Measurements from ENCODE around the gene SOAT2. TPM values are rescaled to one million over a fixed set of nuclear protein-coding genes. Genes with fewer than 3 reads are reported as not detected.

Gene SOAT2
- total RNA-seq, 2 donors from 2014 or later, result 0.12 TPM; not detected in 1

DNA sequence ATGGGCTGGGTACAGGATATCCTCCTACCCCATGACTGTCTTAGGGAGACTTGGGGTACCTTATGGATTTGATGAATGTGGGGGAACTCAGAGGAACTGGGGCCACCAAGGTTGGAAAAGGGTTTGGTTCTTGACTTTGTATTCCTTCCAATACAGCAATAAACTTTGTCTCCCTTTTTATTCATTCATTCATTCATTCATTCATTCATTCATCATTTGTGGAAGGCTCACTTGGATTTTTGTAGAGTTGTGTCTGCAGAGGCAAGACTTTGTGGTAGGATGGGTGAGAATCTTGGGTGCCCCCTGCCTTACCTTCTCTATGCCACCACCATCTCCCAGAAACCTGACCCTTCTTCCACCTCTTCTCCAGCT lies 21.1 kb downstream of the SOAT2 start:
- Histone ChIP-seq H3K27ac (no peak overlapping the region), H3K4me3 (no peak overlapping the region), H3K27me3 (no peaks in the 10 kb centered on the region), H3K4me1 (no peaks in the 10 kb centered on the region), H3K9me3 (no peaks in the 10 kb centered on the region), H3K36me3 (no peaks in the 10 kb centered on the region), H3K9ac (ENCODE audit: low read depth in 2 of 2, low read length in 2 of 2) (no peak overlapping the region)
- DNase-seq, result no peak
- intact Hi-C loops (cut with DNase I), result no loop called here
- TF ChIP-seq, protein P1, sequence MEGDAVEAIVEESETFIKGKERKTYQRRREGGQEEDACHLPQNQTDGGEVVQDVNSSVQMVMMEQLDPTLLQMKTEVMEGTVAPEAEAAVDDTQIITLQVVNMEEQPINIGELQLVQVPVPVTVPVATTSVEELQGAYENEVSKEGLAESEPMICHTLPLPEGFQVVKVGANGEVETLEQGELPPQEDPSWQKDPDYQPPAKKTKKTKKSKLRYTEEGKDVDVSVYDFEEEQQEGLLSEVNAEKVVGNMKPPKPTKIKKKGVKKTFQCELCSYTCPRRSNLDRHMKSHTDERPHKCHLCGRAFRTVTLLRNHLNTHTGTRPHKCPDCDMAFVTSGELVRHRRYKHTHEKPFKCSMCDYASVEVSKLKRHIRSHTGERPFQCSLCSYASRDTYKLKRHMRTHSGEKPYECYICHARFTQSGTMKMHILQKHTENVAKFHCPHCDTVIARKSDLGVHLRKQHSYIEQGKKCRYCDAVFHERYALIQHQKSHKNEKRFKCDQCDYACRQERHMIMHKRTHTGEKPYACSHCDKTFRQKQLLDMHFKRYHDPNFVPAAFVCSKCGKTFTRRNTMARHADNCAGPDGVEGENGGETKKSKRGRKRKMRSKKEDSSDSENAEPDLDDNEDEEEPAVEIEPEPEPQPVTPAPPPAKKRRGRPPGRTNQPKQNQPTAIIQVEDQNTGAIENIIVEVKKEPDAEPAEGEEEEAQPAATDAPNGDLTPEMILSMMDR (IDR thresholded peaks at IDR 0.05), result no peak

DNA sequence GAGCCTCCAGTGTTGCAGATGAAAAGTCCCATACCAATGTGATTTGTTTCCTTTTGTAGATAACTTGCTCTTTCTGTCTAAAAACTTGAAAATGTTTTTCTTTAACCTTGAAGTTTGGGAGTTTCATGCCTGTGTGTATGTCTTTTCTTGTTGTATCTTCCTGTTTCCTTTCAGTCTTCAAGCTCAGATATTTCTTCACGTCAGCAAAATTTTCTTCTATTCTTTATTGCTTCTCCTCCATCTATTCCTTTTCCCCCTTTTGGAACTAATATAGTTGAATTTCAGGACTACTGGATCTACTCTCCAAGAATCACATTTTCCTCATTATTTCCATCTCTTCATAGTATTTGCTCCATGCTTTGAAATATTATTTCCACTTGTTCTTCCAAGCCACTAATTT lies 23.9 kb downstream of the SOAT2 start:
- TF ChIP-seq, protein P1 (IDR thresholded peaks at IDR 0.05), result no peak
- no peak overlapping the region for H3K9ac ChIP-seq (ENCODE audit: low read depth in 2 of 2, low read length in 2 of 2)
- no peaks in the 10 kb centered on the region for H3K27me3 ChIP-seq
- H3K36me3 ChIP-seq, result no peaks in the 10 kb centered on the region
- no peak overlapping the region for H3K27ac ChIP-seq
- DNase-seq, result no peak
- no peaks in the 10 kb centered on the region for H3K4me1 ChIP-seq
- no peaks in the 10 kb centered on the region for H3K9me3 ChIP-seq
- no peak overlapping the region for H3K4me3 ChIP-seq
- intact Hi-C loops (cut with DNase I), result no loop called here

DNA sequence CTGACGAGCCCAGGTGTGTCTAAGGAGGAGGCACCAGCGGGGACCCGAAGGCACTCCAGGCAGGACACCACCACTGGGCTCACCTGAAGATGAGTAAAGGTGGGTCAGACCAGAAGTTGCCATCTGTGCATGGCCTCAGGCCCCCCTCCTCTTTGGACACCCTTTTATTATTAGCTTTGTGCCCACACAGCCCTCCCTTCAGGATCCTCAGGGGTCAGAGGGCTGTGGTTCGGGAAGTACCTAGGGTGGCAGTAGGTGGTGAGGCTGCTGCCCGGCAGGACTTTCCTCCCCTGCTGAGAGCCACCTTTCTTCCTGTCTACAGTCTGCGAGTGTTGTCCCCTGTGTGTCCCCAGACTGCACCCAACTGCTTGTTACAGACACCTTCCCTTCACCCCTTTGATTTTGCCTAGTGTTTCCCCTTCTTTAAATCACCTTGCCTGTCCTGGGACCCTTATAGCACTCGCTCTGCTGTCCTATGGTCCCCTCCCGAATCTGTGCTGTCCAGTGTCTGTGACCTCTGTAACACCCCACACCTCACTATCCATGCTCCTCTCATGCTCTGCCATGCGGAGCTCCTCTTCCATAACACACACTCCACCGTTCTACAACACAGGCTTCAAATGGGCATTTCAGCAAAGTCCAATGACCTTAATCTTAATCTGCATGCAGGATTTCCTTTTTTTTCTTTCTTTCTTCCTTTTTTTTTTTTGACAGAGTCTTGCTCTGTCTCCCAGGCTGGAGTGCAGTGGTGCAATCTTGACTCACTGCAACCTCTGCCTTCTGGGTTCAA lies 25.7 kb downstream of the SOAT2 start:
- Histone ChIP-seq H3K27me3 (no peaks in the 10 kb centered on the region), H3K27ac (no peak overlapping the region), H3K36me3 (no peaks in the 10 kb centered on the region), H3K9ac (ENCODE audit: low read depth in 2 of 2, low read length in 2 of 2) (no peak overlapping the region), H3K4me3 (no peak overlapping the region), H3K9me3 (no peaks in the 10 kb centered on the region), H3K4me1 (no peaks in the 10 kb centered on the region)
- intact Hi-C loops (cut with DNase I), result no loop called here
- TF ChIP-seq, protein P1 (IDR thresholded peaks at IDR 0.05), result no peak
- no peak for DNase-seq

DNA sequence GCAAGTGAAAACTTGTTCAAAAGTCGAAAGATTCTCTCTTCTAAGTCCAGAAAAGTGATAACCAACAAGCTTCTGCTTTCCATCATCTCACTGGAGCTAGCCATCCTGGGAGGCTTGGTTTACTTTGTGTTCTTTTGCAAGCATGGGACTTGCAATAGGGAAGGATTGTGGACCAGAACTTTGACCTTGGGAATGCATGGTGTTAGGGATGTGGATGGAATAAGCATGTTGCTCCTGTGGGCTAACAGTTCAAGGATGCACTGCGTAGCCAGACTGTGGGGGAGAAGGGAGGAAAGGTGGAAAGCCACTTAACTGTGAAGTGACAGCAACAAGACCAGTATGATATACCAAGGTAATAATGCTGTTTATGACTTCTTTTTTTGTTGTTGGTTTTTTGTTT lies 28.6 kb downstream of the SOAT2 start:
- intact Hi-C loops (cut with DNase I), result no loop called here
- H3K4me3 ChIP-seq, result no peak overlapping the region
- no peaks in the 10 kb centered on the region for H3K9me3 ChIP-seq
- DNase-seq, result no peak
- no peak overlapping the region for H3K27ac ChIP-seq
- TF ChIP-seq, protein P1 (IDR thresholded peaks at IDR 0.05), result no peak
- no peaks in the 10 kb centered on the region for H3K27me3 ChIP-seq
- no peaks in the 10 kb centered on the region for H3K36me3 ChIP-seq
- H3K9ac ChIP-seq (ENCODE audit: low read depth in 2 of 2, low read length in 2 of 2), result no peak overlapping the region
- no peaks in the 10 kb centered on the region for H3K4me1 ChIP-seq

DNA sequence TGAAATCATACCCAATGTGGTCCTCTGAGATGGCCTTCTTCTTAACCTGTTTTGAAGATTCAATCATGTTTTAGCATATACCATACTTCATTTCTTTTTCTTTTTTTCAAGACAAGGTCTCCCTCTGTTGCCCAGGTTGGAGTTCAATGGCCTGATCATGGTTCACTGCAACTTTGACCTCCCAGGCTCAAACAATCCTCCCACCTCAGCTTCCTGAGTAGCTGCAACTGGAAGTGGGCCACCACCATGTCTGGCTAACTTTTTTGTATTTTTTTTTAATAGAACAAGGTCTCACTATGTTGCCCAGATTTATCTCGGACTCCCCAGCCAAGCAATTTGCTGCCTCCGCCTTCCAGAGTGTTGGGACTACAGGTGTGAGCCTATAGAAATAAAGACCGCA lies 30.4 kb downstream of the SOAT2 start:
- DNase-seq, result no peak
- TF ChIP-seq, protein P1 (IDR thresholded peaks at IDR 0.05), result no peak
- Histone ChIP-seq H3K27me3 (no peaks in the 10 kb centered on the region), H3K9me3 (no peaks in the 10 kb centered on the region), H3K36me3 (no peaks in the 10 kb centered on the region), H3K27ac (no peak overlapping the region), H3K4me3 (no peak overlapping the region), H3K4me1 (no peaks in the 10 kb centered on the region), H3K9ac (ENCODE audit: low read depth in 2 of 2, low read length in 2 of 2) (no peak overlapping the region)
- intact Hi-C loops (cut with DNase I), result no loop called here
